Raji (cell line): ENCODE results near the gene GID8.

ENCODE experiments used
- POLR2A ChIP-seq: IDR thresholded peaks from 2 replicates; pipeline ENCODE4 v1.6.1; 2011; ENCODE audit warnings: low read depth, low read length, control low read depth; ENCODE audit not compliant: insufficient read depth

The GID8 gene

DNA sequence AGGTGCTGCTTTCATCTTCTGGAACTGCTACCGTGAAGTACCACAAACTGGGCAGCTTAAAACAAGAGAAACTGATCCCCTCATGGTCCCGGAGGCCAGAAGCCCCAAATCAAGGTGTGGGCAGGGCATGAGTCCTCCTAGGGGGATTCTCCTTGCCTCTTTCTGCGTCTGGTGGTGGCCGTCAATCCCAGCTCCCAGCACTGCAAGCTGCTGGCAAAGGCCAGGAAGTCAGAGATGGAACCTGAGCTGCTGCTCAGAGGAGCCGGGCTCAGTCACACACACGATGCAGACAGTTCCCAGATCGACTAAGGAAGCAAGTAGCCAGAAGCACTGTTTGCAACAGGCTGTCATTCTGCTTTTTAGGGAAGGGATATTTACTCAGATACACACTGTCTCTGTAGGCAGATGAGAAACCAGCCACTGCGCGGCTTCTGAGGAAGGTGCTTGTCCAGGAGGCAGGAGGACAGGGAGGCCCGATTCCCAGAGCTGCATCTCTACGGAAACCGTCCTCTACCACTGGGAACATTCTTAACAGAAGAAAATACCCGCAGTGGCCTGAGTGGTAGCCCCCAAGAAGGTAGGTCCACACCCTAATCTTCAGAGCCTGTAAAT, 53.4 kb downstream of the GID8 start:
- no peak for TF ChIP-seq POLR2A

DNA sequence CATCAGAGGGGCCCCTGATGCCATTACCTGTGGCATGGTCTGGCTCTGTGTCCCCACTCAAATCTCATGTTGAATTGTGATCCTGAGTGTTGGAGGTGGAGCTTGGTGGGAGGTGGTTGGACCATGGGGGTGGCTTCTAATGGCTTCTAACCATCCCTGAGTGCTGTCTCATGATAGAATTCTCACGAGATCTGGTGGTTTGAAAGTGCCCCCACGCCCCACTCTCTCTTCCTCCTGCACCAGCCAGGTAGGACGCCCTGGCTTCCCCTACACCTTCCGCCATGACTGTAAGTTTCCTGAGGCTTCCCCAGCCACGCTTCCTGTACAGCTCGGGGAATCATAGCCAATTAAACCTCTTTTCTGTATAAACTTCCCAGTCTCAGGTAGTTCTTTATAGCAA, 53.9 kb downstream of the GID8 start:
- TF ChIP-seq POLR2A = no peak

- no peak for TF ChIP-seq POLR2A
Measured at GRCh38 chr20:62993856-62994494, 56.0 kb downstream of the GID8 start.

DNA sequence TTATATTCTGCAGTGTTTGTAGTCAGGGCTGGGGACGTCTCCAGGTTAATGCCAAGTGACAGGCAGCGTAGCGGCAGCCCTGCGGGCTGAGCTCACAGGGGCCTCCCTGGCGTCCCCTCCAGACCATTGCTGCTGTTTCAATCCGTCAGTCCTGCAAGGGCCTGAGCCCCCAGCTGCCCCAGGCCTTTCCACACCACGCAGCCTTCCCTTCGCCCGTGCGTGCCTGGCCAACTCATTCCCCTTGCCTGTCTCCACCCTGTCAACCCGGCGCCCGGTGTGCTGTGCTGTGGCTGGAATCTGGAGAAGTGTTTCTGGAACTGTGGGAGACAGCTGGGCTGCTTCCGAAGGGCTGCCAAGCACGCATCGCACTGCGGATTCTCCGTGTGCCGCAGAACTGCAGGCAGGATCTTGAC, 56.9 kb downstream of the GID8 start:
- no peak for TF ChIP-seq POLR2A

DNA sequence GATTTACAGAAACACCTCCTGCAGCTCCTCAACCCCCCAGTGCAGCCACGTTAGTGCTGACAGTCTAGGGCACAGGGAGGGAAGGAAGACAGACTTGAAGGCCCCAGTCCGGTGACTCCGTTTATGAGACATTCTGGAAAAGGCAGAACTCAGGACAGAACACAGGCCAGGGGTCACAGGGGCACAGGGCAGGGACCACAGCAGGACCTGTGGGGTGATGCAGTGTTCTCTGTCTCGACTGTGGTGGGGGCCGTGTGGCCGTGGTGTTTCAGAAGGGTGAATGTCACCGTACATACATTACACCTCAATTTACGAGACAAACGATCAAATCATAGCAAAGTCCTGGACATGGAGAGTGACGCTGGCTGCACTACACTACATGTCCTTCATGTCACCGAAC, 57.5 kb downstream of the GID8 start:
- TF ChIP-seq POLR2A = no peak

DNA sequence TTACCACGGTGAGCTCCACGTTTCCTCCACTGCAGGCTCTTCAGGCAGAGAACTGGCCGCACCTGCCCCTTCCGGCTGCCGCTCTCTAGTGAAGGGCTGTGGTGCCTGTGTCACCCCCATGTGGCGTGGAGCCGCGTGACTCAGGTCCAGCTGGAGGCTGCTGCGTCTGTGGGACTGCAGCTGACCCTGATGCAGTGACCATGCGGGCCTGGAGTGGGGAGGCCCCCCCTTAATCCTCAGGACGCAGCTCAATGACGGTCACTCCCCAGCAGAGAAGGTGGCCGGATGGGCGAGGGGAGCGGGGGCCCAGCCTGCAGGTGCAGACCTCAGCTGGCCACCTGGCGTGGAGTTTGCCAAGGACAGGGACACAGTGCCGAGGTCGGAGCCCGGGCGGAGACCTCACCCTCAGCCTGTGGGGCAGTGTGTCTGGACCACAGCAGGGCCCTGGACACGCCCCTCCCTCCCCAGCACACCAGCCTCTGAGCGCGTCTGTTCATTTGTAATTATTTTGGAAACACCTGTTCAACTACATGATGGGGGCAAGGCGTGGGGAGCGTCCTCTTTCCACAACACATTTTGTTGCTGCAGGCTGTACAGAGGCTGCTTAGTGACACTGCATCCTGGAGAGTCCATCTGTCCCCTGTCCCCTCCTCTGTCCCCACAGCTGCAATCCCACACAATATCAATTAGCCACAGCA, 58.1 kb downstream of the GID8 start:
- TF ChIP-seq POLR2A = no peak

- TF ChIP-seq POLR2A = no peak
Measured at GRCh38 chr20:62996596-62996982, 58.6 kb downstream of the GID8 start.

GRCh38 chr20:62997417-62998035, 59.6 kb downstream of the GID8 start:
- TF ChIP-seq POLR2A = no peak
